PC-9 (cell line): ENCODE data around the gene BANF2. TPM values are rescaled to one million over a fixed set of nuclear protein-coding genes. Genes with fewer than 3 reads are reported as not detected.

Experiments
- BruUV-seq: library from RNA; stranded (reverse); fragments of 400-500 nt; replicated peaks from 2 replicates; lab custom pipeline; 2021; lab: Mats Ljungman, UMichigan
- CTCF ChIA-PET: fragments of 300-600 bp; sonication (Branson Sonifier 250); formaldehyde crosslinking; loops from one replicate; lab custom pipeline; 2022; ENCODE audit warnings: antibody characterized with exemption; lab: Charles Lee
- POLR2A ChIA-PET: fragments of 300-600 bp; sonication (Branson Sonifier 250); formaldehyde crosslinking; loops from one replicate; lab custom pipeline; 2022; ENCODE audit warnings: antibody characterized with exemption; ENCODE audit not compliant: unreplicated experiment; lab: Charles Lee
- DNase-seq, 2 experiments: peaks; one replicate each; pipeline versions ENCODE4 v3.0.0 to v3.0.0-alpha.2; 2015 to 2022; ENCODE audit warnings: mixed read lengths in 1 of 2
- H2AFZ ChIP-seq: fragments of 200-600 bp; sonication (generic); 2 replicates; pipeline ENCODE4 v1.8.1; 2017; ENCODE audit warnings: antibody characterized with exemption
- H3F3A ChIP-seq: fragments of 200-600 bp; sonication (generic); 2 replicates; pipeline ENCODE4 v1.8.1; 2017; ENCODE audit warnings: antibody characterized with exemption, mild to moderate bottlenecking, low read depth; ENCODE audit not compliant: insufficient read depth
- H3K27ac ChIP-seq: fragments of 200-600 bp; sonication (generic); 2 replicates; pipeline ENCODE4 v1.6.1; 2016; ENCODE audit warnings: mixed run types
- H3K27me3 ChIP-seq: fragments of 200-600 bp; sonication (generic); 2 replicates; pipeline ENCODE4 v1.6.1; 2016; ENCODE audit warnings: low read depth, mixed run types; ENCODE audit not compliant: insufficient read depth
- H3K36me3 ChIP-seq: fragments of 200-600 bp; sonication (generic); 2 replicates; pipeline ENCODE4 v1.6.1; 2016; ENCODE audit warnings: low read depth, mixed run types
- H3K4me1 ChIP-seq: fragments of 200-600 bp; sonication (generic); replicated peaks from 2 replicates; pipeline ENCODE4 v1.6.1; 2016; ENCODE audit warnings: mixed run types; ENCODE audit not compliant: insufficient read depth
- H3K4me2 ChIP-seq: fragments of 200-600 bp; sonication (generic); 2 replicates; pipeline ENCODE4 v1.6.1; 2017; ENCODE audit warnings: mixed run types
- H3K4me3 ChIP-seq: fragments of 200-600 bp; sonication (generic); 2 replicates; pipeline ENCODE4 v1.6.1; 2016; ENCODE audit warnings: mixed run types
- H3K79me2 ChIP-seq: fragments of 200-600 bp; sonication (generic); 2 replicates; pipeline ENCODE4 v1.6.1; 2017; ENCODE audit warnings: low read depth, mixed run types
- H3K9me2 ChIP-seq: fragments of 200-600 bp; sonication (generic); 2 replicates; pipeline ENCODE4 v1.8.1; 2017; ENCODE audit warnings: mild to moderate bottlenecking; ENCODE audit not compliant: insufficient read depth
- H3K9me3 ChIP-seq: fragments of 200-600 bp; sonication (generic); 2 replicates; pipeline ENCODE4 v1.8.1; 2016; ENCODE audit warnings: low read depth; ENCODE audit not compliant: insufficient read depth
- H4K20me1 ChIP-seq: fragments of 200-600 bp; sonication (generic); 2 replicates; pipeline ENCODE4 v1.8.1; 2017; ENCODE audit not compliant: insufficient read depth
- EZH2 ChIP-seq: fragments of 200-600 bp; sonication (generic); IDR thresholded peaks from 2 replicates; pipeline ENCODE4 v1.8.0; 2017; ENCODE audit warnings: antibody characterized with exemption, low read depth
- intact Hi-C: fragments of 100-400 bp; cut with micrococcal nuclease; formaldehyde crosslinking; loops from one replicate; pipeline ENCODE4 v1.10.0; 2022; ENCODE audit not compliant: unreplicated experiment
- total RNA-seq: library from RNA; stranded (reverse); gene quantifications from 2 replicates; pipeline ENCODE4 v1.2.3, GENCODE V29; 2021
- TF ChIP-seq, protein P1 (sequence below): fragments of 200-600 bp; sonication (generic); conservative IDR thresholded peaks from 2 replicates; pipeline ENCODE4 v1.6.1; 2017; ENCODE audit warnings: mixed run types, antibody characterized with exemption, mild to moderate bottlenecking, moderate library complexity

The BANF2 gene
- total RNA-seq, 1 experiment from 2014 or later, result not detected

DNA sequence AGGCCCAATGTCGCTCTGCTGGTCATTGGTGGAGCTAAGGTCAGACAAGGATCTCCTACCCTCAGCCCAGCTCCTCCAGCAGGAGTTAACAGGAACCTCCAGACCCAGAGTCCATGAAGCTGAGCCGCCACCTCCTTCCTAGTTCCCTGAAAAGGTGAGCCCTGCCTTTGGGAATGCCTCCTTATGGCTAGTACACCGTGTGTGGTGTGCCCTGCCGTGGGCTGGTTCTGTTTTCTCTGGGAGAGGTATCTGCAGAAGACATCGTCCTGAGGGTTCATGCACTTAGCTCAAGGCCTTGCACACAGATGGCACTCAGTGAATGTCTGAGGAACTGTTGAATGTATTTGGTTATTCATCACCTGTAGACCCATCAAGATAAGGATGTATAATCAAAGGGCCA lies 15.3 kb downstream of the BANF2 start:
- TF ChIP-seq, protein P1, sequence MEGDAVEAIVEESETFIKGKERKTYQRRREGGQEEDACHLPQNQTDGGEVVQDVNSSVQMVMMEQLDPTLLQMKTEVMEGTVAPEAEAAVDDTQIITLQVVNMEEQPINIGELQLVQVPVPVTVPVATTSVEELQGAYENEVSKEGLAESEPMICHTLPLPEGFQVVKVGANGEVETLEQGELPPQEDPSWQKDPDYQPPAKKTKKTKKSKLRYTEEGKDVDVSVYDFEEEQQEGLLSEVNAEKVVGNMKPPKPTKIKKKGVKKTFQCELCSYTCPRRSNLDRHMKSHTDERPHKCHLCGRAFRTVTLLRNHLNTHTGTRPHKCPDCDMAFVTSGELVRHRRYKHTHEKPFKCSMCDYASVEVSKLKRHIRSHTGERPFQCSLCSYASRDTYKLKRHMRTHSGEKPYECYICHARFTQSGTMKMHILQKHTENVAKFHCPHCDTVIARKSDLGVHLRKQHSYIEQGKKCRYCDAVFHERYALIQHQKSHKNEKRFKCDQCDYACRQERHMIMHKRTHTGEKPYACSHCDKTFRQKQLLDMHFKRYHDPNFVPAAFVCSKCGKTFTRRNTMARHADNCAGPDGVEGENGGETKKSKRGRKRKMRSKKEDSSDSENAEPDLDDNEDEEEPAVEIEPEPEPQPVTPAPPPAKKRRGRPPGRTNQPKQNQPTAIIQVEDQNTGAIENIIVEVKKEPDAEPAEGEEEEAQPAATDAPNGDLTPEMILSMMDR, result no peak
- TF ChIP-seq EZH2, result no peak
- H3K4me2 ChIP-seq, result no peak overlapping the region
- no peak for DNase-seq
- no peaks in the 10 kb centered on the region for H3K79me2 ChIP-seq
- no peak overlapping the region for H3K4me3 ChIP-seq
- CTCF ChIA-PET, result no interaction called here
- no peaks in the 10 kb centered on the region for H3F3A ChIP-seq
- H3K36me3 ChIP-seq, result no peaks in the 10 kb centered on the region
- no TSS peak for BruUV-seq
- H2AFZ ChIP-seq, result no peak overlapping the region
- intact Hi-C loops, result no loop called here
- H3K27ac ChIP-seq, result no peak overlapping the region
- H3K9me3 ChIP-seq, result no peaks in the 10 kb centered on the region
- POLR2A ChIA-PET, result no interaction called here
- no peaks in the 10 kb centered on the region for H3K9me2 ChIP-seq
- H3K4me1 ChIP-seq, result no peaks in the 10 kb centered on the region
- no peaks in the 10 kb centered on the region; the same call in 1 of the 2 replicates for H3K27me3 ChIP-seq
- no peaks in the 10 kb centered on the region for H4K20me1 ChIP-seq

DNA sequence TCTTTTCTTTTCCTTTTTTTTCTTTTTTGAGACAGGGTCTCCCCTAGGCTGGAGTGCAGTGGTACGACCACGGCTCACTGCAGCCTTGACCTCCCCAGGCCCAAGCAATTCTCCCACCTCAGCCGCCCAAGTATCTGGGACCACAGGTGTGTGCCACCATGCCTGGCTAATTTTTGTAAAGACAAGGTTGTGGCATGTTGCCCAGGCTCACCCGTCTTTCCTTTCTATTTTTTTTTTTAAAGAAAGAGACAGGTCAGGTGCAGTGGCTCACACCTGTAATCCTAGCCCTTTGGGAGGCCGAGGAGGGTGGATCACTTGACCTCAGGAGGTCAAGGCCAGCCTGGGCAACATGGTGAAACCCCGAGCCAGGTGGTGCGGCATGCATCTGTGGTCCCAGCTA lies 16.6 kb downstream of the BANF2 start:
- no peak for TF ChIP-seq EZH2
- TF ChIP-seq, protein P1, result no peak
- intact Hi-C loops, result no loop called here
- Histone ChIP-seq H3K4me2 (no peak overlapping the region), H3K4me3 (no peak overlapping the region), H3K4me1 (no peaks in the 10 kb centered on the region), H3F3A (no peaks in the 10 kb centered on the region), H4K20me1 (no peaks in the 10 kb centered on the region), H3K79me2 (no peaks in the 10 kb centered on the region), H2AFZ (no peak overlapping the region), H3K27me3 (no peaks in the 10 kb centered on the region), H3K9me2 (no peaks in the 10 kb centered on the region), H3K27ac (no peak overlapping the region), H3K36me3 (no peaks in the 10 kb centered on the region), H3K9me3 (no peaks in the 10 kb centered on the region)
- no TSS peak for BruUV-seq
- CTCF ChIA-PET, result no interaction called here
- POLR2A ChIA-PET, result no interaction called here
- DNase-seq, result no peak

DNA sequence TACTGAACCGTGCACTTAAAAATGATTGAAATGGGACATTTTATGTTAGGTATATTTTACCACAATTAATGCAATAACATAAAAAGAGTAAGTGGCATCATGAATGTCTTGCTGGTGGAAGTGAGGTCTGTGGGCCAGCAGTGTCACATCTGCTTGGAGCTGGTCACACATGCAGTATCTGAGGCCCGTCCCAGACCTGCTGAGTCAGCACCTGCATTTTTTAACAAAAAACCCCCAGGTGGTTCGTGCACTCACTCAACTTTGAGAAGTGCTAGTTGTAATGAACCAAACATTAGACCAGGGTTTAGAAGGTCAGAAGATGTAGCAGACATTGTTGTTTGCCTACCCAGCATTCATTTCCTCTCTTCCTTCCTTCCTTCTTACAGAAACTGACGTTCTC lies 21.0 kb downstream of the BANF2 start:
- no peaks in the 10 kb centered on the region for H3K4me1 ChIP-seq
- no peak overlapping the region for H2AFZ ChIP-seq
- intact Hi-C loops, result no loop called here
- no TSS peak for BruUV-seq
- DNase-seq, result no peak
- CTCF ChIA-PET, result no interaction called here
- POLR2A ChIA-PET, result no interaction called here
- no peaks in the 10 kb centered on the region for H3K9me3 ChIP-seq
- no peak overlapping the region for H3K4me2 ChIP-seq
- peaks cover 16% of the 10 kb centered on the region; the same call in 1 of the 2 replicates for H3K27me3 ChIP-seq
- no peaks in the 10 kb centered on the region for H3K36me3 ChIP-seq
- H3K9me2 ChIP-seq, result no peaks in the 10 kb centered on the region
- TF ChIP-seq, protein P1, result no peak
- no peak for TF ChIP-seq EZH2
- H3F3A ChIP-seq, result no peaks in the 10 kb centered on the region
- H4K20me1 ChIP-seq, result no peaks in the 10 kb centered on the region
- H3K27ac ChIP-seq, result no peak overlapping the region
- H3K4me3 ChIP-seq, result no peak overlapping the region
- H3K79me2 ChIP-seq, result no peaks in the 10 kb centered on the region
